HG03066 (cell line): Measurements from ENCODE around the gene A4GALT.

Experiments used
- ATAC-seq: cut with Tn5 transposase; IDR thresholded peaks from one replicate; pipeline ENCODE4 v1.9.1; 2021; ENCODE audit warnings: low read depth; ENCODE audit not compliant: unreplicated experiment

Gene A4GALT

DNA sequence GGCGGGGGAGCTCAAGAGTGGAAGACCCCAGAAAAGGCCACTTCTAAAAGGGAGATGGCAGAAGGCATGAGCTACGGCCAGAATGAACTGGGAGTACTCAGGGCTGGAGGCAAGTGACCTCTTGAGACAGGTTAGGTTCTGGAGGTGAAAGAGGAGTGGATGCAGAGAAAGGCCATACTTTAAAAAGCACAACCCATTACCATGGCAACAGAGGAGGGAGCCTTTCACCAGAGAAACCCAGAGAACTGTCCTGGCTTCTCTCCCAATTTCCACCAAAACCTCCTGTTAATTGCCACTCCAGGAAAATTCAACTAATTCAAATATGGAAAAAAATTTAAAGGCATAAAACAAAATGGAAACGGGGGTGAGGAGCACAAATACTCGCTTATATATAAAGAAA, 15.8 kb downstream of the A4GALT start:
- no peak for ATAC-seq

GRCh38 chr22:42702675-42703074, 18.0 kb downstream of the A4GALT start:
- ATAC-seq, result no peak

DNA sequence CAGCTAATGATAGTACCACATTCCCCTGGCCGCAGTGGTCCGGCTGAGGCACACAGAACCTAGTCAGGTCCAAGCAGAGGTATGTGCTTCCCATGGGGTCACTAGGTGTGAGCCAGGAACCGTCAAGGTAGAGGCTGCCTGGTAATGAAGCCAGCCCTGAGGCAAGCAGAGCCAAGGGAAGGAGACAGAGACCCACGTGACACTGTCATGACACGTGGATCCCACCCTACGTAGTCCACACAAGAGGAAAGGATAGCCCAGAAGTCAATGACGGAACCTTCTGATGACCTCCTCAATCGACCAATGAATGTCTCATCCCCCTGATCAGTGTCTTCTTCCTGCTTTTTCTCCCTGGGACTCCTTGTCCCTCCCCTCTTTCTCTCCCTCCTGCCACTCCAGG, 19.0 kb downstream of the A4GALT start:
- no peak for ATAC-seq

- no peak for ATAC-seq
Observed at GRCh38 chr22:42700901-42701300, 19.8 kb downstream of the A4GALT start.

GRCh38 chr22:42700355-42700754, 20.3 kb downstream of the A4GALT start:
- ATAC-seq, result no peak

DNA sequence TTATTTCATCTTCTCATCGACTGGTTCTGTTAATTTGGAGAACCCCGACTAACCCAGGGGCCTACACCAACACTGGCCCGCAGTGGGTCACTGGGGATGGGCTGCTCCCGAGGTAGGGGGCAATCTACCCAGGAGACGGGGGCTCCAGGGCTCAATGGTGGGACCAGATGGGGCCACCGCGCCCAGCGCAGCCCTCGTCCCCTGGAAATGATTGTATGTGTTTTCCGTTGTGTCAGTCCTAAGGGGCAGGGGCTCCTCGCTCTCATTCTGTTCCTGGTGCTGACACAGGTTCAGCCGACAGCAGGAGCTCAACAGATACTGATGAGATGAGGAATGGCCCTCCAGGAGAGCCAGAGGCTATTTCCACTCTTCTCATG, 20.7 kb downstream of the A4GALT start:
- no peak for ATAC-seq

- ATAC-seq, result no peak
Observed at GRCh38 chr22:42699281-42699975, 21.2 kb downstream of the A4GALT start.

GRCh38 chr22:42697542-42698013, 23.1 kb downstream of the A4GALT start:
- no peak for ATAC-seq

- ATAC-seq, result no peak
Observed at GRCh38 chr22:42696331-42696967, 24.2 kb downstream of the A4GALT start.

GRCh38 chr22:42695294-42695693, 25.4 kb downstream of the A4GALT start:
- ATAC-seq, result no peak

DNA sequence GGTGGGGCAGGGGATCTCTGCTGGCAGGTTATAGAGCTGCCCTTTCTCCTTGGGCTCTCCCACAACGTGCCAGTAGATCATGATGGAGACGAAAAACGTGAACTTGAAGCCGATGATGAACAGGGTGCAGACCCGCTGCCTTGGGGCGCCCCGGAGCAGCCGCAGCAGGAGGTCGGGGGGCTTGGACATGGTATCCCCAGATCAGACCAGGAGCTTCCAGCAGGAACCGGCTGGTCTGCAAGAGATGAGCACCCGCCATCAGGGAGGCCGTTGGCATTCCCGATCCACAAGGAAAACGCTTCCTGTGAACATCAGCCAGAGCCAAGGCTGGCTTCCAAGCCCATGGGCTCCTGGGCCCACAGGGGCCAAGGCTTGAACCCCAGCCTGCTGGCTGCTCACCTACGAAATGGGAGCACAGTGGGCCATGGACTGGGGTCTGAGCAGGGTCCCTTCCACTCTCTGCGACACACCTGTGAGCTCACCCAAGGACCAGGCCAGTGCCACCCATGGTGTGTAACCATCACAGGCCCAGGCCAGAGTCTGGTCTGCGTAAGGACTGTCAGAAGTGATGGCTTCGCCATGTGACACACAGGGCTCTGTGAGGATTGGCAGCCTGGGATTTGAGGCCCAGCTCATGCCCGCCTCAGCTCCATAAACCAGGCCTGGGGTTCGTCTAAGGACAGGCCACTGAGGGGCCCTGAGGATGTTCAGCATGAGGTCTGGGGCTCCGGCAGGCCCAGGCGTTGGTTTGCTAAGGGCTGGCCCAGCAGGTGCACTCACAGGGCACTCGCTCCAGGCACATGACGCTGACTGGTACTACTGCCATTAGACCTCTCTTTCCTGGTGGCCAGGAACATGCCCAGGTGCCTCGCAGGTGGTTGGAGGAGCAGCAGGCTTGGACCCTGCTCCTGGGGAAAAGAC, 26.6 kb downstream of the A4GALT start:
- ATAC-seq, result no peak

DNA sequence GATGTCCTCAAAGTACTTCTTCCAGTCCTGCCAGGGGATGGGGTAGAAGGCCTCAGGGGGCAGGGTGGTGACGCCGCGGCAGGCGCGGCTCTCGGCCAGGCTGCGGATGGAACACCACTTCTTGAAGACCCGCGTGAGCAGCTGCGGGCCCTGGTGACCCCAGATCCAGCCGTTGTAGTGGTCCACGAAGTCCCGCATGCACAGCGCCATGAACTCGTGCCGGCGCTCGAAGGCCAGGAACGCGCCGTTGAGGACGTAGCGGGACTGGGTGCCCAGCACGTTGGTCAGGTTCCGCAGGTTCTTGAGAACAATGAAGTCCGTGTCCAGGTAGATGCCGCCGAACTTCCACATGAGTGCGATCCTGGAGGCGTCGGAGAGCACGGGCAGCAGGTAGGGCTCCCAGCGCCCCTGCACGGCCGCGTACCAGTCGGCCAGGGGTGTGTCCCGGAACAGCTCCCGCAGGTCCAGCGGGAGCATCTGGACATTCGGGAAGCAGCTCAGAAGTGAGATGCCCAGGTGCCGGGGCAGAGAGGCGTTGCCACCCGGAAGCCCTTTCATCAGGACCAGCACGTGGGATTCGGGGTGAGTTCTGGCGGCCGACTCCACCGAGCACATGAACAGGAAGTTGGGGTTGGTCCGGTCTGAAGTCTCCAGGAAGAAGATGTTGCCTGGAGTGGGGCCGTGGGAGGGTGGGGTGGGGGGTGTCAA, 27.5 kb downstream of the A4GALT start:
- ATAC-seq, result no peak

DNA sequence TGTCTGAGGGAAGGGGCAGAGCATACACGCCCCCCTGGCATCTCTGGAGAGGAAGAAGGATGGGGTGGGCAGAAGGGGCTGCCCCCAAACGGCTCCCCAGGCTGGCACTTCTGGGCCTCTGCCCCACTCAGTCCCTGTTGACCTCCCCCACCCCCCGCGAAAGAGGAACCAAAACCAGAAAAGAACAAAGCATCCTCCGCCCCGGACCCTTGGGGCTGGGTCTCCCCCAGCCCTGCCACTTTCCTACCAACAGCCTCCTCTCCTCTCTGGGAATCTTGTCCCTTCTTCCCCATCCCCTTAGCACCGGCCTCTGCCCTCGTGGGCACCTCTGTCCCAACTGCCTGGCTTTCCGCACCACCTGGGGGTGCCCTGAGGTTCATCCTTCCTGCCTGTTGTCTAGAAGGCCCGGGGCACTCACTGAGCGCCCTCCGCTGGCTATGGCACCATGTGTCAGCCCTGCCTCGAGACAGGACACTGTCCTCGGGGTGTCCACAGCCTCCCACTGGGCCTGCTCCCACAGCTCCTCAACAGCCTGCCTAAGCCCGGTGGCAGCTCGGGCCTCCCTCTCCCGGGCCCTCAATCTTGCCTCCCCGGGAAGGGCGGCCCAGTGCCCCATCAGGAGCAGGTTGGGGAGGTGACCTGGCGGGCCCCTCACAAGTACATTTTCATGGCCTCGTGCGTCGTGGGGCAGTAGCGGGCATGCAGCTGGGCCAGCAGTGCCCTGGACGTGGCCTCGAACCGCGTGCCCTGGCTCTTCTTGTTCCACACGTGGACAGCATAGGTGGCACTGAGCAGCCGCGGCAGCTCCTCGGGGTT, 28.2 kb downstream of the A4GALT start:
- no peak for ATAC-seq

DNA sequence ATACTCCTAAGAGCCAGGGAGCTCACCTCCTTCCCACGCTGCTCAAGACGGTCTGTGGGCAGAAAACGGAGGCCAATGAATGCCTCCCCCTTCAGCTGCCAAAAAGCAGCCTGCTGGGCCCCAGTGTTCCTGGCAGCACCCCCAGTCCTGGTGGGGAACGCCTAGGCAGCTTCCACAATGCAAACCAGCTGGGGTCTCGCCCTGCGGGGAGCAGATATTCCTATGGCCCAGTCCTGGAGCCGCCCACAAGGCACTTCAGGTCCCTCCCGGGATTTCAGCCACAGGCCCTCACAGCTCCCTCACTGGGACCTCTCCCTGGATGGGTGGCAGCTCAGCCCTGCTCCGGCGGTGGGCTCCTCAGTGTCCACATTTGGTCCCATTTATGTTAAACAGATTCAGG, 29.2 kb downstream of the A4GALT start:
- no peak for ATAC-seq

- ATAC-seq, result no peak
Observed at GRCh38 chr22:42688241-42689211, 32.1 kb downstream of the A4GALT start.

DNA sequence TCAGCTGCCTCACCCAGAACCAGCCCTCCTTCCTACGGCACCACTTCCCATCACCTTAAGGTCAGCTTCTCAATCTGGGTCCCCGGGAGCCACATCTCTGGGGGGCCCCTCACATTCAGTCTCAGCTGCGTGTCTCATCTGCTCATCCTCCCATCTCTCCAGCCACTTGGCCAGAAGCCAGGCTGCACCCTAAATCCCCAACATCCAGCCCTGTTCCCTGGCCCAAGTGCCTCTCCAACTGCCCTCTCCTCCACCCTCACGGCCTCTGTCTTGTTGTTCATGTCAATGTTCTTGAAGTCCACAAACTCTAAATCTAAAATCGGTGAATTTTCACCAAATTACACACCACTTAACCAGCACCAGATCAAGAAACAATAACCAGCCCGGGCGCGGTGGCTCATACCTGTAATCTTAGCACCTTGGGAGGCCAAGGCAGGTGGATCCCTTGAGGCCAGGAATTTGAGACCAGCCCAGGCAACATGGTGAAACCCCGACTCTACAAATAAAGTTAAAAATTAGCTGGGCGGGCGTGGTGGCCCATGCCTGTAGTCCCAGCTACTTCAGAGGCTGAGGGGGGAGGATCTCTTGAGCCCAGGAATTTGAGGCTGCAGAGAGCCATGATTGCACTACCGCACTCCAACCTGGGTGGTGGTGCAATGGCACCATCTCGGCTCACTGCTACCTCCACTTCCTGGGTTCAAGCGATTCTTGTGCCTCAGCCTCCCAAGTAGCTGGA, 33.7 kb downstream of the A4GALT start:
- ATAC-seq, result no peak

DNA sequence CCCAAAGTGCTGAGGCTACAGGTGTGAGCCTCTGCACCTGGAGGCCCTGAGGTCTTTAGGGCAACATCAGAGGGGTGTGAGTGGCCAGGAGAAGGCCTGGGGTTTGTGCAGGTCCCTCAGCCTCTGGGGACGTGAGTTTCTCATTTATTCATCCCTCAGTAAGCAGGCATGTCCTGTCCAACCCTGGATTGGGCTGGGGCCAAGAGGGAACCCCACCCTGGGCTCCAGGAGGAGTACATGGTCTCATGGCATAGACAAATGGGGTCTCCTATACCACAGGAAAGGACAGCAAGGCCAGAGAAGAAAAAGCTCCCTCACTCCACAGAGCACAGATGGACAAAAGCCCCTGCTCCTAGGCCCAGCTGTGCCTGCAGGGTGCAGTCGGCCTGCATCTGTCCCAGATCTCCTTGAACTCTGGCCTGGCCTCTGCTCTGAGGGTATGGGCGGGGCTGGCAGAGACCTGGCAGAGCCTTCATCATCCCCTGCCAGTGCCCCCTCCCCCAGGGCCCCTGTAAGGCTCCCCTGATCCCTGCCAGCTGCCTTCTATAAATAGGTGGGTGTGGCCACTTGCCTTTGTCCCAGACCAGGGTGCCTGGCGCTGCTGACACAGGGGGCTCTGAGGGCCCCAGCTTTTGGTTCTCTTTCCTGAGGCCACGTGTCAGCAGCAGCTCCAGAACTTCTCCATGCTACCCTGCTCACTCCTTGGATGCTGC, 34.6 kb downstream of the A4GALT start:
- no peak for ATAC-seq
